HepG2 (cell line): ENCODE measurements around the gene CCDC183. TPM values are rescaled to one million over a fixed set of nuclear protein-coding genes. Genes with fewer than 3 reads are reported as not detected.

Experiments
- NCOA2 ChIP-seq: sonication (generic); formaldehyde crosslinking; IDR thresholded peaks from 2 replicates; pipeline ENCODE4 v1.8.0; 2022; ENCODE audit warnings: inconsistent platforms
- PHF20 ChIP-seq: sonication (generic); formaldehyde crosslinking; IDR thresholded peaks from 2 replicates; pipeline ENCODE4 v1.5.0; 2020; ENCODE audit warnings: mild to moderate bottlenecking, missing genetic modification reagents
- REPIN1 ChIP-seq: sonication (generic); formaldehyde crosslinking; IDR thresholded peaks from 2 replicates; pipeline ENCODE4 v1.8.0; 2022; ENCODE audit warnings: missing genetic modification reagents, low read depth, mild to moderate bottlenecking, borderline replicate concordance
- SNAPC4 ChIP-seq: sonication (generic); formaldehyde crosslinking; IDR thresholded peaks from 2 replicates; pipeline ENCODE4 v1.4.0; 2020; ENCODE audit warnings: mild to moderate bottlenecking, missing genetic modification reagents
- SRSF1 ChIP-seq: fragments of 200-400 bp; formaldehyde crosslinking; optimal IDR thresholded peaks from 2 replicates; pipeline ENCODE3; 2017; ENCODE audit warnings: mild to moderate bottlenecking, low read depth, low read length, moderate library complexity
- TBX2 ChIP-seq: sonication (generic); formaldehyde crosslinking; IDR thresholded peaks from 2 replicates; pipeline ENCODE4 v1.5.0; 2020; ENCODE audit warnings: missing genetic modification reagents, mild to moderate bottlenecking, borderline replicate concordance
- ZBTB3 ChIP-seq: sonication (generic); formaldehyde crosslinking; IDR thresholded peaks from 2 replicates; pipeline ENCODE4 v1.4.0; 2020; ENCODE audit warnings: low read depth, mild to moderate bottlenecking, moderate library complexity, missing genetic modification reagents, borderline replicate concordance
- ZNF224 ChIP-seq: sonication (generic); formaldehyde crosslinking; IDR thresholded peaks from 2 replicates; pipeline ENCODE4 v1.5.0; 2020; ENCODE audit warnings: mild to moderate bottlenecking, missing genetic modification reagents
- ZNF225 ChIP-seq: sonication (generic); formaldehyde crosslinking; IDR thresholded peaks from 2 replicates; pipeline ENCODE4 v1.4.0; 2020; ENCODE audit warnings: mild to moderate bottlenecking, missing genetic modification reagents
- ZNF264 ChIP-seq: sonication (generic); formaldehyde crosslinking; IDR thresholded peaks from 2 replicates; pipeline ENCODE4 v1.4.0; 2020; ENCODE audit warnings: missing genetic modification reagents
- ZNF276 ChIP-seq: sonication (generic); formaldehyde crosslinking; IDR thresholded peaks from 2 replicates; pipeline ENCODE4 v1.4.0; 2020; ENCODE audit warnings: mild to moderate bottlenecking, low read depth, missing genetic modification reagents
- polyA plus RNA-seq, 8 experiments: library from polyadenylated mRNA; depleted of rRNA in 3 of 8; stranded (reverse) in 7 of 8; unstranded in 1 of 8; fragments of >200 nt; fragmentation: Illumina TruSeq in 4 of 8; extraction: Trizol in 4 of 8; gene quantifications; 2 replicates each; pipeline versions ENCODE4 v1.2.1 to v1.2.3, GENCODE V29; 2011 to 2016; ENCODE audit warnings: low read depth in 4 of 8, missing spikeins in 1 of 8, mixed read lengths in 1 of 8; ENCODE audit not compliant: insufficient read depth in 1 of 8
- total RNA-seq, 5 experiments: library from RNA; depleted of rRNA; stranded (reverse); fragments of >200 nt; fragmentation: Illumina TruSeq; extraction: Trizol; gene quantifications; 2 replicates each; pipeline ENCODE4 v1.2.3, GENCODE V29; 2016; ENCODE audit warnings: low read depth in 1 of 5

The CCDC183 gene
- total and polyA plus RNA-seq, 2 of the 13 experiments (the other 11 are each of a cell fraction or from before 2014, with no cell fraction given) = 5.0 to 66.4 TPM

- TF ChIP-seq SNAPC4 (CRISPR knock-in tag) (no peak), REPIN1 (no peak), ZBTB3 (CRISPR knock-in tag) (no peak), SRSF1 (no peak), NCOA2 (CRISPR knock-in tag) (no peak), ZNF224 (CRISPR knock-in tag) (no peak), ZNF225 (no peak), TBX2 (CRISPR knock-in tag) (no peak), ZNF276 (CRISPR knock-in tag) (no peak), ZNF264 (CRISPR knock-in tag) (no peak), PHF20 (CRISPR knock-in tag) (no peak)
- TF ChIP-seq, all 625 proteins: peak for 0
These were observed 44.9 kb upstream of the CCDC183 start (continued) for GRCh38 chr9:136751244-136751643.
